HepG2 (cell line): ENCODE measurements around the gene LYPD4. TPM values are rescaled to one million over a fixed set of nuclear protein-coding genes. Genes with fewer than 3 reads are reported as not detected.

Source experiments
- MATR3 ChIP-seq: sonication (generic); formaldehyde crosslinking; IDR thresholded peaks from 2 replicates; pipeline ENCODE4 v1.4.0; 2020; ENCODE audit warnings: missing genetic modification reagents
- PITX1 ChIP-seq: sonication (generic); formaldehyde crosslinking; IDR thresholded peaks from 2 replicates; pipeline ENCODE4 v1.5.1; 2020; ENCODE audit warnings: mild to moderate bottlenecking, missing genetic modification reagents
- TARDBP ChIP-seq: sonication (generic); formaldehyde crosslinking; IDR thresholded peaks from 2 replicates; pipeline ENCODE4 v1.8.0; 2022; ENCODE audit warnings: mild to moderate bottlenecking, missing genetic modification reagents
- ZBTB20 ChIP-seq: sonication (generic); formaldehyde crosslinking; IDR thresholded peaks from 2 replicates; pipeline ENCODE4 v1.8.1; 2023; ENCODE audit warnings: missing genetic modification reagents, low read depth, mild to moderate bottlenecking, borderline replicate concordance
- ZNF33A ChIP-seq: sonication (generic); formaldehyde crosslinking; IDR thresholded peaks from 2 replicates; pipeline ENCODE4 v1.5.1; 2020; ENCODE audit warnings: missing genetic modification reagents, mild to moderate bottlenecking, moderate library complexity, borderline replicate concordance
- ZNF564 ChIP-seq: sonication (generic); formaldehyde crosslinking; IDR thresholded peaks from 2 replicates; pipeline ENCODE4 v1.8.1; 2023; ENCODE audit warnings: mild to moderate bottlenecking, missing genetic modification reagents
- polyA plus RNA-seq, 8 experiments: library from polyadenylated mRNA; depleted of rRNA in 3 of 8; stranded (reverse) in 7 of 8; unstranded in 1 of 8; fragments of >200 nt; fragmentation: Illumina TruSeq in 4 of 8; extraction: Trizol in 4 of 8; gene quantifications; 2 replicates each; pipeline versions ENCODE4 v1.2.1 to v1.2.3, GENCODE V29; 2011 to 2016; ENCODE audit warnings: low read depth in 4 of 8, missing spikeins in 1 of 8, mixed read lengths in 1 of 8; ENCODE audit not compliant: insufficient read depth in 1 of 8
- total RNA-seq, 5 experiments: library from RNA; depleted of rRNA; stranded (reverse); fragments of >200 nt; fragmentation: Illumina TruSeq; extraction: Trizol; gene quantifications; 2 replicates each; pipeline ENCODE4 v1.2.3, GENCODE V29; 2016; ENCODE audit warnings: low read depth in 1 of 5
- TF ChIP-seq, protein P1 (sequence below): sonication (generic); formaldehyde crosslinking; IDR thresholded peaks from 2 replicates; pipeline ENCODE4 v1.4.0; 2020; ENCODE audit warnings: missing genetic modification reagents
- TF ChIP-seq, protein P2 (sequence below): sonication (generic); formaldehyde crosslinking; IDR thresholded peaks from 2 replicates; pipeline ENCODE4 v1.8.1; 2023; ENCODE audit warnings: mild to moderate bottlenecking, inconsistent platforms, moderate library complexity, missing genetic modification reagents, borderline replicate concordance

Gene LYPD4
- total and polyA plus RNA-seq, 2 of the 13 experiments (the other 11 are each of a cell fraction or from before 2014, with no cell fraction given) = not detected

DNA sequence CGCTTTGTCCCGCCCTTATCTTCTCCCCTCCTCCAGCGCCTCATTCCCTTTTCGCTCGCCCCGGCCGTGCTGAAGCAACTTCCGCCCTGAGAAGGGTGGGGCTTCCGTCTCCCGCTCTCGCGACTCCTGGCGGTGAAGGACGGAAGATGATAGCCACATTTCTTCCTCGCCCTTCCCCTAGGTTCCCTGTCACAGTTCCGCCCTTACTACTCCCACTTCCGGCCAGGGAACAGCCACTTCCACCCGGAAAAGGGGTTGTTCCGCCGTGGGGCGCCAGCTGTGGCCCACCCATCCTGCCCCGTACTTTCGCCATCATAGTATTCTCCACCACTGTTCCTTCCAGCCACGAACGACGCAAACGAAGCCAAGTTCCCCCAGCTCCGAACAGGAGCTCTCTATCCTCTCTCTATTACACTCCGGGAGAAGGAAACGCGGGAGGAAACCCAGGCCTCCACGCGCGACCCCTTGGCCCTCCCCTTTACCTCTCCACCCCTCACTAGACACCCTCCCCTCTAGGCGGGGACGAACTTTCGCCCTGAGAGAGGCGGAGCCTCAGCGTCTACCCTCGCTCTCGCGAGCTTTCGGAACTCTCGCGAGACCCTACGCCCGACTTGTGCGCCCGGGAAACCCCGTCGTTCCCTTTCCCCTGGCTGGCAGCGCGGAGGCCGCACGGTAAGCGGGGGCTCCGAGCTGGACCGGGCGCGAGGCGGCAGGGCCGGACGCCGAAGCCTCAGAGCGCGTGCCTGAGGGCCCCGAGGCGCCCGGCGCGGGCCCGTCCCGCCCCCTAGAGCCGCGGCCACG is 15.3 kb upstream of the LYPD4 start, which contains the start of gene RPS19 (continued):
- TF ChIP-seq, protein P1, sequence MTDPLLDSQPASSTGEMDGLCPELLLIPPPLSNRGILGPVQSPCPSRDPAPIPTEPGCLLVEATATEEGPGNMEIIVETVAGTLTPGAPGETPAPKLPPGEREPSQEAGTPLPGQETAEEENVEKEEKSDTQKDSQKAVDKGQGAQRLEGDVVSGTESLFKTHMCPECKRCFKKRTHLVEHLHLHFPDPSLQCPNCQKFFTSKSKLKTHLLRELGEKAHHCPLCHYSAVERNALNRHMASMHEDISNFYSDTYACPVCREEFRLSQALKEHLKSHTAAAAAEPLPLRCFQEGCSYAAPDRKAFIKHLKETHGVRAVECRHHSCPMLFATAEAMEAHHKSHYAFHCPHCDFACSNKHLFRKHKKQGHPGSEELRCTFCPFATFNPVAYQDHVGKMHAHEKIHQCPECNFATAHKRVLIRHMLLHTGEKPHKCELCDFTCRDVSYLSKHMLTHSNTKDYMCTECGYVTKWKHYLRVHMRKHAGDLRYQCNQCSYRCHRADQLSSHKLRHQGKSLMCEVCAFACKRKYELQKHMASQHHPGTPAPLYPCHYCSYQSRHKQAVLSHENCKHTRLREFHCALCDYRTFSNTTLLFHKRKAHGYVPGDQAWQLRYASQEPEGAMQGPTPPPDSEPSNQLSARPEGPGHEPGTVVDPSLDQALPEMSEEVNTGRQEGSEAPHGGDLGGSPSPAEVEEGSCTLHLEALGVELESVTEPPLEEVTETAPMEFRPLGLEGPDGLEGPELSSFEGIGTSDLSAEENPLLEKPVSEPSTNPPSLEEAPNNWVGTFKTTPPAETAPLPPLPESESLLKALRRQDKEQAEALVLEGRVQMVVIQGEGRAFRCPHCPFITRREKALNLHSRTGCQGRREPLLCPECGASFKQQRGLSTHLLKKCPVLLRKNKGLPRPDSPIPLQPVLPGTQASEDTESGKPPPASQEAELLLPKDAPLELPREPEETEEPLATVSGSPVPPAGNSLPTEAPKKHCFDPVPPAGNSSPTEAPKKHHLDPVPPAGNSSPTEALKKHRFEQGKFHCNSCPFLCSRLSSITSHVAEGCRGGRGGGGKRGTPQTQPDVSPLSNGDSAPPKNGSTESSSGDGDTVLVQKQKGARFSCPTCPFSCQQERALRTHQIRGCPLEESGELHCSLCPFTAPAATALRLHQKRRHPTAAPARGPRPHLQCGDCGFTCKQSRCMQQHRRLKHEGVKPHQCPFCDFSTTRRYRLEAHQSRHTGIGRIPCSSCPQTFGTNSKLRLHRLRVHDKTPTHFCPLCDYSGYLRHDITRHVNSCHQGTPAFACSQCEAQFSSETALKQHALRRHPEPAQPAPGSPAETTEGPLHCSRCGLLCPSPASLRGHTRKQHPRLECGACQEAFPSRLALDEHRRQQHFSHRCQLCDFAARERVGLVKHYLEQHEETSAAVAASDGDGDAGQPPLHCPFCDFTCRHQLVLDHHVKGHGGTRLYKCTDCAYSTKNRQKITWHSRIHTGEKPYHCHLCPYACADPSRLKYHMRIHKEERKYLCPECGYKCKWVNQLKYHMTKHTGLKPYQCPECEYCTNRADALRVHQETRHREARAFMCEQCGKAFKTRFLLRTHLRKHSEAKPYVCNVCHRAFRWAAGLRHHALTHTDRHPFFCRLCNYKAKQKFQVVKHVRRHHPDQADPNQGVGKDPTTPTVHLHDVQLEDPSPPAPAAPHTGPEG (CRISPR knock-in tag) = 0 out of 2 replicates have a peak, but pooled peaks have one; percentile 44
- TF ChIP-seq PITX1 (CRISPR knock-in tag) (peak; percentile 68), ZNF564 (CRISPR knock-in tag) (no peak), TARDBP (CRISPR knock-in tag) (peak; percentile 77; the same call in 1 of the 2 replicates), ZNF33A (CRISPR knock-in tag) (no peak), MATR3 (CRISPR knock-in tag) (no peak), ZBTB20 (CRISPR knock-in tag) (peak; percentile 26; the same call in 1 of the 2 replicates)
- TF ChIP-seq, protein P2, sequence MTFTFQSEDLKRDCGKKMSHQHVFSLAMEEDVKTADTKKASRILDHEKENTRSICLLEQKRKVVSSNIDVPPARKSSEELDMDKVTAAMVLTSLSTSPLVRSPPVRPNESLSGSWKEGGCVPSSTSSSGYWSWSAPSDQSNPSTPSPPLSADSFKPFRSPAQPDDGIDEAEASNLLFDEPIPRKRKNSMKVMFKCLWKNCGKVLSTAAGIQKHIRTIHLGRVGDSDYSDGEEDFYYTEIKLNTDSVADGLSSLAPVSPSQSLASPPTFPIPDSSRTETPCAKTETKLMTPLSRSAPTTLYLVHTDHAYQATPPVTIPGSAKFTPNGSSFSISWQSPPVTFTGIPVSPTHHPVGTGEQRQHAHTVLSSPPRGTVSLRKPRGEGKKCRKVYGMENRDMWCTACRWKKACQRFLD (CRISPR knock-in tag) = no peak
